Transverse colon (tissue), 4 donors: Measurements from ENCODE around the gene PPFIA1. TPM values are rescaled to one million over a fixed set of nuclear protein-coding genes. Genes with fewer than 3 reads are reported as not detected.
"Not testable (repeated sequence)": the region's sequence is repeated elsewhere in the genome, so short reads cannot be mapped to it uniquely, and the experiment has no call there.

Experiments
- DNase-seq: peaks from one replicate; pipeline ENCODE4 v3.0.0-alpha.2; 2019
- H3K27ac ChIP-seq, 4 donors: fragments of 200-600 bp; sonication (generic); 2 replicates each; pipeline ENCODE4 v1.5.1; 2016 to 2018; ENCODE audit warnings: inconsistent platforms in 4 of 4
- H3K27me3 ChIP-seq: fragments of 200-600 bp; sonication (generic); 2 replicates; pipeline ENCODE4 v1.5.1; 2017; ENCODE audit warnings: inconsistent platforms
- H3K36me3 ChIP-seq, 4 donors: fragments of 200-600 bp; sonication (generic); 2 replicates each; pipeline ENCODE4 v1.5.1; 2017 to 2019; ENCODE audit warnings: inconsistent platforms in 4 of 4
- H3K4me1 ChIP-seq, 4 donors: fragments of 200-600 bp; sonication (generic); 2 replicates each; pipeline ENCODE4 v1.5.1; 2017 to 2020; ENCODE audit warnings: inconsistent platforms in 4 of 4
- H3K4me3 ChIP-seq, 4 donors: fragments of 200-600 bp; sonication (generic); 1 replicate in 1 of 4; 2 replicates in 3 of 4; pipeline versions ENCODE4 v1.5.1 to v1.6.1; 2017 to 2019; ENCODE audit warnings: inconsistent platforms in 4 of 4
- H3K9me3 ChIP-seq, 2 donors: fragments of 200-600 bp; sonication (generic); 2 replicates each; pipeline ENCODE4 v1.5.1; 2017 to 2019; ENCODE audit warnings: inconsistent platforms in 2 of 2
- CTCF ChIP-seq, 5 experiments: fragments of 200-600 bp in 3 of 5; fragments of 450-650 bp in 2 of 5; sonication (generic) in 3 of 5; IDR thresholded peaks; 1 replicate in 2 of 5; 2 replicates in 3 of 5; pipeline ENCODE4 v1.5.1; 2016 to 2017; ENCODE audit warnings: antibody characterized with exemption in 5 of 5, inconsistent platforms in 3 of 5, mild to moderate bottlenecking in 2 of 5, moderate library complexity in 1 of 5
- EP300 ChIP-seq: sonication (generic); formaldehyde crosslinking; IDR thresholded peaks from one replicate; pipeline ENCODE4 v1.6.1; 2017; ENCODE audit warnings: antibody characterized with exemption, low read depth
- POLR2A ChIP-seq: fragments of 450-650 bp; IDR thresholded peaks from one replicate; pipeline ENCODE4 v1.6.1; 2016; ENCODE audit warnings: antibody characterized with exemption, mild to moderate bottlenecking, moderate library complexity
- POLR2AphosphoS5 ChIP-seq, 3 donors: sonication (generic); formaldehyde crosslinking; IDR thresholded peaks; one replicate each; pipeline ENCODE4 v1.6.1; 2016; ENCODE audit warnings: antibody characterized with exemption in 3 of 3
- WGBS, 2 donors: methylation state at CpG; one replicate each; pipeline ENCODE4 v1.1.5; 2018; ENCODE audit warnings: low coverage in 1 of 2; 5-methylcytosine and 5-hydroxymethylcytosine counted together
- in situ Hi-C, 4 donors: fragments of 200-750 bp; cut with MboI; loops; one replicate each; pipeline versions ENCODE4 v1.15.0 to v1.15.1; 2017; ENCODE audit warnings: low sequenced_read_pairs in 3 of 4, low pct_ligation_motif_present in 1 of 4, low pct_unique_long_range_greater_than_20kb in 1 of 4
- intact Hi-C: fragments of 100-400 bp; cut with DNase I; formaldehyde crosslinking; loops from one replicate; pipeline ENCODE4 v1.15.1; 2023; ENCODE audit warnings: low total_unique reads
- total RNA-seq, 4 donors: library from RNA; depleted of rRNA; stranded (reverse); fragments of >200 nt; gene quantifications; one replicate each; pipeline ENCODE4 v1.1.0, GENCODE V29; 2016

The PPFIA1 gene
- total RNA-seq, 4 donors from 2014 or later, result 42.6 to 143 (median 72.8) TPM

GRCh38 chr11:70292166-70292565, 21.7 kb downstream of the PPFIA1 start:
- no peak overlapping the region for H3K27ac ChIP-seq
- H3K9me3 ChIP-seq, result no peaks in the 10 kb centered on the region
- no peak for TF ChIP-seq CTCF (IDR thresholded peaks at IDR 0.05)
- no peak for TF ChIP-seq EP300
- TF ChIP-seq POLR2A, result no peak
- no peak for TF ChIP-seq POLR2AphosphoS5 (IDR thresholded peaks at IDR 0.05)
- intact Hi-C loops, result no loop called here
- in situ Hi-C loops, result no loop called here
- no peaks in the 10 kb centered on the region for H3K4me1 ChIP-seq
- H3K36me3 ChIP-seq, result peaks cover 0 to 7% (median 0%) of the 10 kb centered on the region in 4 donors
- no peaks in the 10 kb centered on the region for H3K27me3 ChIP-seq
- WGBS, 2 donors, result 86 to 92% methylated on average over 3 to 8 of the region's 8 CpGs
- no peak overlapping the region for H3K4me3 ChIP-seq
- no peak for DNase-seq

GRCh38 chr11:70292863-70293262, 22.4 kb downstream of the PPFIA1 start:
- H3K9me3 ChIP-seq, result no peaks in the 10 kb centered on the region
- peaks cover 0 to 7% (median 0%) of the 10 kb centered on the region in 4 donors for H3K36me3 ChIP-seq
- DNase-seq, result no peak
- no peaks in the 10 kb centered on the region for H3K27me3 ChIP-seq
- no peak overlapping the region for H3K27ac ChIP-seq
- 89 to 91% methylated on average over 5 to 6 of the region's 6 CpGs for WGBS, 2 donors
- H3K4me1 ChIP-seq, result no peaks in the 10 kb centered on the region
- in situ Hi-C loops (no loop called here), intact Hi-C loops (loop anchor here (1.0 kb wide), 1 partner anchor 10 kb away; no protein-coding TSS in a partner anchor)
- TF ChIP-seq POLR2A (no peak), EP300 (no peak), CTCF (IDR thresholded peaks at IDR 0.05) (no peak), POLR2AphosphoS5 (IDR thresholded peaks at IDR 0.05) (no peak)
- H3K4me3 ChIP-seq, result no peak overlapping the region

GRCh38 chr11:70295166-70295565, 24.7 kb downstream of the PPFIA1 start:
- H3K9me3 ChIP-seq, H3K27me3 ChIP-seq, DNase-seq, H3K4me3 ChIP-seq, in situ Hi-C loops, H3K4me1 ChIP-seq, H3K27ac ChIP-seq, intact Hi-C loops: not testable (repeated sequence)
- WGBS, 2 donors, result no CpG with 5 or more reads among the region's 29 CpGs
- peaks cover 0 to 13% (median 0%) of the 10 kb centered on the region in 4 donors for H3K36me3 ChIP-seq

GRCh38 chr11:70296681-70297080, 26.2 kb downstream of the PPFIA1 start:
- Histone ChIP-seq H3K27ac (no peak overlapping the region), H3K36me3 (peaks cover 0 to 13% (median 0%) of the 10 kb centered on the region in 4 donors), H3K9me3 (no peaks in the 10 kb centered on the region), H3K4me3 (no peak overlapping the region), H3K4me1 (no peaks in the 10 kb centered on the region), H3K27me3 (no peaks in the 10 kb centered on the region)
- intact Hi-C loops (no loop called here), in situ Hi-C loops (no loop called here)
- DNase-seq, result no peak
- TF ChIP-seq EP300, result no peak
- TF ChIP-seq POLR2A, result no peak
- no peak for TF ChIP-seq CTCF (IDR thresholded peaks at IDR 0.05)
- TF ChIP-seq POLR2AphosphoS5 (IDR thresholded peaks at IDR 0.05), result no peak
- 86 to 94% methylated on average over 5 to 7 of the region's 7 CpGs for WGBS, 2 donors

- H3K27me3 ChIP-seq, result no peaks in the 10 kb centered on the region
- in situ Hi-C loops (no loop called here), intact Hi-C loops (no loop called here)
- DNase-seq, result no peak
- H3K4me3 ChIP-seq, result no peak overlapping the region
- H3K27ac ChIP-seq, result no peak overlapping the region
- no peaks in the 10 kb centered on the region for H3K9me3 ChIP-seq
- TF ChIP-seq POLR2AphosphoS5 (IDR thresholded peaks at IDR 0.05) (no peak), POLR2A (no peak), CTCF (IDR thresholded peaks at IDR 0.05) (no peak), EP300 (no peak)
- H3K36me3 ChIP-seq, result peaks cover 0 to 13% (median 0%) of the 10 kb centered on the region in 4 donors
- no peaks in the 10 kb centered on the region for H3K4me1 ChIP-seq
These were observed 26.9 kb downstream of the PPFIA1 start for GRCh38 chr11:70297341-70297740.
